Activated CD4-positive, CD25-positive, alpha-beta regulatory T cell treated with anti-CD3 and anti-CD28 coated beads, Interleukin-2, amount 50 U/mL, for 16 hours (primary cell): ENCODE data around the gene TMEFF2.

Experiments
- DNase-seq: peaks from one replicate; pipeline ENCODE4 v3.0.0-alpha.2; 2020; ENCODE audit warnings: low read depth, low spot score

Gene TMEFF2, protein sequence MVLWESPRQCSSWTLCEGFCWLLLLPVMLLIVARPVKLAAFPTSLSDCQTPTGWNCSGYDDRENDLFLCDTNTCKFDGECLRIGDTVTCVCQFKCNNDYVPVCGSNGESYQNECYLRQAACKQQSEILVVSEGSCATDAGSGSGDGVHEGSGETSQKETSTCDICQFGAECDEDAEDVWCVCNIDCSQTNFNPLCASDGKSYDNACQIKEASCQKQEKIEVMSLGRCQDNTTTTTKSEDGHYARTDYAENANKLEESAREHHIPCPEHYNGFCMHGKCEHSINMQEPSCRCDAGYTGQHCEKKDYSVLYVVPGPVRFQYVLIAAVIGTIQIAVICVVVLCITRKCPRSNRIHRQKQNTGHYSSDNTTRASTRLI

DNA sequence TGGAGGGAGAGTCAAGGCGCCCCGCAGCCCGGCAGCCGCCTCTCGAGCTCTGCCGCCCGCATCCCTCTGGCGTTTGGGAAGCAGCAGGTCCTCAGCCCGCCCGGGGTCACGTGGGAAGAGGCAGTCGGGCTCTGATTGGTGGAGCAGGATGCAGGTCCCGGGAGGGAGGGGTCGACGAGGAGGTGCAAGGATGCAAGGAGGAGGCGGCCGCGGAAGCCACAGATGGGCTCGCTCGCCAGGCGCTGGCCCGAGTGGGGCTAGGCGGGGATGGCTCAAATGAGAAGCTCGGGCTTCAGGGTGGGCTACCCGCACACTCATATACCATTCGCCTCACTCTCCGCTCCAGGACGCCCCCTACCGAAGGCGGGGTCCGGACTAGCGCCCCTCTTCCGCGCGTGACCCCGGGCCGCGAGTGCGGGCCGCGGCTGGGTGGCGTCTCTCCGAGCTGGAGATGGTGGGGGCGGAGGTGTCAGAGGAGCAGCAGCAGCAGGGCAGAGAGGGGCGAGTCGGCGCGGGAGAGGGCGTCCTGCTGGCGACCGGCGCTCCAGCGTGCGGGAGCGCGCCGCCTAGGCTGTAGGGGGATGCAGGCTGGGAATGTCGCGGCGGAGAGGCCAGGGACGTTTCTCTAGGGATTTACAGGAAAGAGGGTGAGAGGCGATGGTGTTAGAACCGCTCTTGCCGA lies at the start of gene TMEFF2:
Gene TMEFF2, minus strand, starts transcription at position 68 of the 682 bp plus-strand sequence. CDS start 409 bp downstream, outside the sequence.
- DNase-seq = no peak

DNA sequence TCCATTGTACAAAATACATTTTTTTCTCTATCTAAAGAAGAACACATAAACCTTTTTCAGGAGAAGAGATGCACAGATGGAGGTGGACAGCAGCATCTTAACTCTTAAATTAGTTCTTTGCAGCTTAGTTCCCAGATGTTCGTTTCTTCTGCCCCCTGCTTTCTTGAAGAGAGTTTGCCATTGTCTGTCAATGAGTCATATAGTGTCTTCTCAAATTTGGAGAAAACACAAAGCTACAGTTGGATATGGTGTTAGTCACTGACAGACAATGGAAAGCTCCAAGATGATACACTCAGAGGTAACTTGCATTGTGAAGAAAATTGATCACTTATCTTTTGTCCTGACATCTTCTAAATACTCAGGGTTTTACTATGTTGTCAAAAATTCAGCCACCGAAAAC lies 48.8 kb upstream of the TMEFF2 start:
- no peak for DNase-seq

- no peak for DNase-seq
Measured at GRCh38 chr2:192236136-192236535, 41.4 kb upstream of the TMEFF2 start.

GRCh38 chr2:192230889-192231453 lies 36.2 kb upstream of the TMEFF2 start:
- no peak for DNase-seq

GRCh38 chr2:192228685-192229084 lies 34.0 kb upstream of the TMEFF2 start:
- DNase-seq = no peak

- no peak for DNase-seq
Measured at GRCh38 chr2:192218970-192219369, 24.2 kb upstream of the TMEFF2 start.

- no peak for DNase-seq
Measured at GRCh38 chr2:192218377-192218776, 23.6 kb upstream of the TMEFF2 start.

GRCh38 chr2:192216336-192216735 lies 21.6 kb upstream of the TMEFF2 start:
- DNase-seq = no peak

DNA sequence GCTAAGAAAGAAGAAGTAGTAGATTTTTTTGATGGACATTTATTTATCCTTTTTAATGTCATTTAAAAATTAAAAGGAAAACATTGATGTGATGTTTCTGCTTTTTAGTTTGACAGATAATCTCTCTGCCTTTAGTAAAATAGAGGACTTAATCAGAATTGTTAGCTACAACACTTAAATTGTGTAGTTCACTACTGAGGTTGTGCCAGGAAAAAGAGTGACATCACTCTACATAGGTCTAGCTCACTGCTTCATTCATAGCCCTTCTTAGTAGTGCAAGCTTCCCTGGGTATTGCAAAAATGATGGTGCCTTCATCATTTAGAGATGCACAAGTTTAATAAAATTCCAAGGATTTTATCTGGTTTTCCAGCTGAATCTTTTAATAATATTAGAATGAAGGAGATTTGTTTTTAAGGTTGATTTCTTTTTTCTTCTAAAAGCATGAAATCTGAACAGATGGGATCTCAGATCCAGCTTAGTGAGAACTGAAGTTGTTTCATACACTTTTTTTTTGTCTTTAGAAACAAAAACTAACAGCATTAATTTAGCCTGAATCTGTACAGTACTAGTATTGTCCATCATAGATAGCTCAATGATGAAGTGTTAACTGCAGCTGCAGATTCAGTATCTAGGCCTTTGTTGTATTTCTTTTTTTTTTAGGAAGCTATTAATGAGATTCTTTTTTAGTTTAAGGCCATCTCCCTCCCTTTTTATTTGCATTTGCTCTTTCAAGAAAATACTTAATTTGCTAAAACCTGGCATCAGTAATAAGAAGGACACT lies 20.6 kb upstream of the TMEFF2 start:
- no peak for DNase-seq

DNA sequence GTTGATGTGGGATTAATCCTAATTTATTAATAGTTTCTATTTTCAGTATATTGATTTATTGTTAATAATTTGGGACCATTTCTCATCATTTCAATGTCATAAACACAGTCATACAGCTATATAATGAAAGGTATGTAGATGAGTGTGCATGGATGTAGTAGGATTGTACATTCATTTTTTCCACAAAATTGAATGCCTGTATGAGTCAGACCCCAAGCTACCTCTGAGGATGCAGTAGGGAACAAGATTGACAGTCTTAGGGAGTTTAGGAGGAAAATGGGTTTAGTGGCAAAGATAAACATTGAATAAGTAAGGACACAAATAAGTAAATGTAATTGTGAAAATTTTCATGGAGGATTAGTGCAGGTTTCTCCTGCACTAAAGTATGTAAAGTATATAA lies 14.1 kb upstream of the TMEFF2 start:
- DNase-seq = no peak

- DNase-seq = no peak
Measured at GRCh38 chr2:192206399-192206798, 11.7 kb upstream of the TMEFF2 start.

GRCh38 chr2:192203876-192204275 lies 9.1 kb upstream of the TMEFF2 start:
- DNase-seq = no peak

GRCh38 chr2:192202373-192202772 lies 7.6 kb upstream of the TMEFF2 start:
- DNase-seq = no peak

DNA sequence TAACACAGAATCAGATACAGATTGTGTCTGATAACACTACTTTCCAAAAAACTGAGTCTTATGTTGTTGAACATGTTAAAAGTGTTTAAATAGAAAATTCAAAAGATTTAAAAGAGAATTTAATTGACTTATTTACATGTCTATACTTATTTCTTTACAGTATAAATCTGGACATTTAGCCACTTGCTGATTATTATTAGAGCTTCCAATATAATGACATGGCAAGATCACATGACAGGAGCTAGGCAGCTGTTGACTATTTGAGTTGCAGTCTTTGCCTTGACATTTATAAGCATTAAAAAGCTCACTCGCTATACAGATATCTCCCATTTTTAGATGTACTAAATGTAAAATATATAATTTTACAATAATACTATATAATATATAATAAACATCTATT lies 6.4 kb upstream of the TMEFF2 start:
- DNase-seq = no peak

- DNase-seq = no peak
Measured at GRCh38 chr2:192197357-192197756, 2.6 kb upstream of the TMEFF2 start.

DNA sequence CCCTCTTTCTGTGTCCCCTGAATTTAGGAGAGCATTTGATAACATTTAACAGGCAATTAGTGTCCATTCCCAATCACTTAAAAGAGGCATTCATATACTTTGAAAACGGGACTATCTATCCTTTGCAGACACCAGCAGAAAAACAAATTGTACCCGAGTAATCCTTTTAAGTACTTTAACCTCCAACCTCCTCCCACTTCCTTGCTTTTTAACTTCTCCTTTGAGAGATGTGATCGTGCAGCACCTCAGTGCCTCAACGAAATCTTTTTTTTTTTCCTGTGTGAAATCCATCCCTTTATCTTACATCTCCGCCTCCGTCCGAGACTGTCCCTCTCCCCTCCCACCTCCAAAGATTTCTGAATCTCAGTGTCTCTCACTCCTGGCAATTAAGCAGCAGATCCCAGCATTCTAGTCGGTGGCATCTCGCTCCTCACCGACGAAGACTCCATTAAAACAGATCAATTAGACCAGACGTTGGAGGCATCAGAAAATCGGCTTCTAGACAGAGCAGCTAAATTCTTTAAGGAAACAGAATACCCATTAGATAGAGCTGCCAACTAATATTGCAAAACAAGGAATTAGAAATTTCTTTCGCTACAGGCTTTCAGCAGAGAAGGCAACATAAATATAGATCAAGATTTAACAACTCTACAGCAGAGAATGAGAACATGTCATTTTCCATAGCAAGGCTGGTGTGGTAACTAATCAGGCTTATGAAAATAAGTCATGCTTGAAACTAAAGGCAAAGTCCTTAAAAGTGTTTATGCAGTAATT lies 1.9 kb upstream of the TMEFF2 start:
- DNase-seq = no peak

- DNase-seq = no peak
Measured at GRCh38 chr2:192195548-192196418, 1.1 kb upstream of the TMEFF2 start.

DNA sequence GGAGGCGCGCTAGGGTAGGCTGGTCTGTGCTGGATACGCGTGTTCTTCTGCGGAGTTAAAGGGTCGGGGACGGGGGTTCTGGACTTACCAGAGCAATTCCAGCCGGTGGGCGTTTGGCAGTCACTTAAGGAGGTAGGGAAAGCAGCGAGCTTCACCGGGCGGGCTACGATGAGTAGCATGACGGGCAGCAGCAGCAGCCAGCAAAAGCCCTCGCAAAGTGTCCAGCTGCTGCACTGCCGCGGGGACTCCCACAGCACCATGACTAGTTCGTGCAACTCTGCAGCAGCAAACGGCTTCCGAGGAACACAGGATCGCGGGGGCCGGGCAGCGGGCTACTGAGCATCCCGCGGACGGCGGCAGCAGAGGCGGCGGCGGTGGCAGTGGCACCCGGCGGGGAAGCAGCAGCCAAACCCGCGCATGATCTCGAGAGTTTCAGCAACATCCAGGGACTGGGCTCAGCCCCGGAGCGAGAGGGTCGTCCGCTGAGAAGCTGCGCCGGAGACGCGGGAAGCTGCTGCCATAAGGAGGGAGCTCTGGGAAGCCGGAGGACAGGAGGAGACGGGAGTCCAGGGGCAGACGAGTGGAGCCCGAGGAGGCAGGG lies 368 bp downstream of the TMEFF2 start:
- no peak for DNase-seq

GRCh38 chr2:192190474-192190873 lies 4.3 kb downstream of the TMEFF2 start:
- no peak for DNase-seq

- DNase-seq = no peak
Measured at GRCh38 chr2:192186806-192187205, 7.9 kb downstream of the TMEFF2 start.
